Neural progenitor cell (in vitro differentiated cells): Measurements from ENCODE around the gene CALR. TPM values are rescaled to one million over a fixed set of nuclear protein-coding genes. Genes with fewer than 3 reads are reported as not detected.

Experiments used
- DNase-seq: peaks from one replicate; pipeline ENCODE4 v3.0.0-alpha.2; 2016; ENCODE audit warnings: low spot score
- H2AFZ ChIP-seq: fragments of 200-600 bp; sonication (generic); replicated peaks from 2 replicates; pipeline ENCODE4 v1.6.1; 2016; ENCODE audit warnings: antibody characterized with exemption
- H3F3A ChIP-seq: fragments of 200-600 bp; sonication (generic); 2 replicates; pipeline ENCODE4 v1.6.1; 2016; ENCODE audit warnings: antibody characterized with exemption, low read depth
- H3K27ac ChIP-seq: fragments of 200-600 bp; sonication (generic); 2 replicates; pipeline ENCODE4 v1.5.1; 2016; ENCODE audit warnings: mild to moderate bottlenecking
- H3K27me3 ChIP-seq: fragments of 200-600 bp; sonication (generic); 2 replicates; pipeline ENCODE4 v1.6.1; 2016; ENCODE audit warnings: mild to moderate bottlenecking, moderate library complexity
- H3K36me3 ChIP-seq: fragments of 200-600 bp; sonication (generic); 2 replicates; pipeline ENCODE4 v1.5.1; 2016
- H3K4me1 ChIP-seq: fragments of 200-600 bp; sonication (generic); 2 replicates; pipeline ENCODE4 v1.6.1; 2016; ENCODE audit warnings: mixed run types
- H3K4me2 ChIP-seq: fragments of 200-600 bp; sonication (generic); 2 replicates; pipeline ENCODE4 v1.6.1; 2016
- H3K4me3 ChIP-seq: fragments of 200-600 bp; sonication (generic); 2 replicates; pipeline ENCODE4 v1.5.1; 2016
- H3K79me2 ChIP-seq: fragments of 200-600 bp; sonication (generic); 2 replicates; pipeline ENCODE4 v1.6.1; 2016; ENCODE audit warnings: low read depth
- H3K9ac ChIP-seq: fragments of 200-600 bp; sonication (generic); 2 replicates; pipeline ENCODE4 v1.6.1; 2016
- H3K9me3 ChIP-seq: fragments of 200-600 bp; sonication (generic); 2 replicates; pipeline ENCODE4 v1.5.1; 2016; ENCODE audit warnings: low read depth
- H4K20me1 ChIP-seq: fragments of 200-600 bp; sonication (generic); 2 replicates; pipeline ENCODE4 v1.6.1; 2016; ENCODE audit warnings: low read depth
- H3K27ac Mint-ChIP-seq: 3 replicates; pipeline ENCODE4 v1.8.0; 2021; ENCODE audit warnings: mixed read lengths
- H3K27me3 Mint-ChIP-seq: 2 replicates; pipeline ENCODE4 v1.8.0; 2022; ENCODE audit warnings: low read depth, mild to moderate bottlenecking, inconsistent platforms, moderate library complexity, mixed read lengths; ENCODE audit not compliant: insufficient read depth
- H3K36me3 Mint-ChIP-seq: 3 replicates; pipeline ENCODE4 v1.8.0; 2021; ENCODE audit warnings: mixed read lengths
- H3K4me1 Mint-ChIP-seq: 3 replicates; pipeline ENCODE4 v1.8.0; 2021; ENCODE audit warnings: mixed read lengths
- H3K4me3 Mint-ChIP-seq: 3 replicates; pipeline ENCODE4 v1.8.0; 2021; ENCODE audit warnings: mild to moderate bottlenecking, moderate library complexity, mixed read lengths
- H3K9me3 Mint-ChIP-seq: 3 replicates; pipeline ENCODE4 v1.8.0; 2020; ENCODE audit warnings: mixed read lengths
- EZH2 ChIP-seq: fragments of 200-600 bp; sonication (generic); IDR thresholded peaks from 2 replicates; pipeline ENCODE4 v1.6.1; 2017; ENCODE audit warnings: antibody characterized with exemption, mild to moderate bottlenecking, moderate library complexity
- EZH2phosphoT487 ChIP-seq: fragments of 200-600 bp; sonication (generic); IDR thresholded peaks from 2 replicates; pipeline ENCODE4 v1.6.1; 2017; ENCODE audit warnings: antibody characterized with exemption
- total RNA-seq: library from RNA; depleted of rRNA; stranded (reverse); fragments of >200 nt; gene quantifications from 2 replicates; pipeline ENCODE4 v1.2.3, GENCODE V29; 2015; ENCODE audit warnings: low replicate concordance
- TF ChIP-seq, protein P1 (sequence below): fragments of 200-600 bp; sonication (generic); IDR thresholded peaks from 2 replicates; pipeline ENCODE4 v1.5.1; 2017; ENCODE audit warnings: antibody characterized with exemption, mild to moderate bottlenecking

CALR gene
- total RNA-seq, 1 donor from 2014 or later: 437 TPM

- Histone ChIP-seq H3K9ac (no peak overlapping the region), H3K27ac (no peak overlapping the region), H3K27me3 (no peaks in the 10 kb centered on the region), H3K4me3 (no peak overlapping the region), H3K9me3 (no peaks in the 10 kb centered on the region), H4K20me1 (peaks cover 4% of the 10 kb centered on the region), H3K4me1 (no peaks in the 10 kb centered on the region), H3F3A (peaks cover 32% of the 10 kb centered on the region), H3K79me2 (peaks cover 33% of the 10 kb centered on the region), H2AFZ (no peak overlapping the region), H3K4me2 (no peak overlapping the region), H3K36me3 (no peaks in the 10 kb centered on the region)
- TF ChIP-seq EZH2phosphoT487: no peak
- TF ChIP-seq EZH2: no peak
- Mint-ChIP-seq H3K4me1 (peaks cover 14% of the 10 kb centered on the region), H3K27ac (no peak overlapping the region), H3K27me3 (peaks cover 6% of the 10 kb centered on the region), H3K9me3 (no peaks in the 10 kb centered on the region), H3K36me3 (peaks cover 2% of the 10 kb centered on the region), H3K4me3 (no peak overlapping the region)
- no peak for DNase-seq
Measured at GRCh38 chr19:12959481-12959880, 21.1 kb downstream of the CALR start.

DNA sequence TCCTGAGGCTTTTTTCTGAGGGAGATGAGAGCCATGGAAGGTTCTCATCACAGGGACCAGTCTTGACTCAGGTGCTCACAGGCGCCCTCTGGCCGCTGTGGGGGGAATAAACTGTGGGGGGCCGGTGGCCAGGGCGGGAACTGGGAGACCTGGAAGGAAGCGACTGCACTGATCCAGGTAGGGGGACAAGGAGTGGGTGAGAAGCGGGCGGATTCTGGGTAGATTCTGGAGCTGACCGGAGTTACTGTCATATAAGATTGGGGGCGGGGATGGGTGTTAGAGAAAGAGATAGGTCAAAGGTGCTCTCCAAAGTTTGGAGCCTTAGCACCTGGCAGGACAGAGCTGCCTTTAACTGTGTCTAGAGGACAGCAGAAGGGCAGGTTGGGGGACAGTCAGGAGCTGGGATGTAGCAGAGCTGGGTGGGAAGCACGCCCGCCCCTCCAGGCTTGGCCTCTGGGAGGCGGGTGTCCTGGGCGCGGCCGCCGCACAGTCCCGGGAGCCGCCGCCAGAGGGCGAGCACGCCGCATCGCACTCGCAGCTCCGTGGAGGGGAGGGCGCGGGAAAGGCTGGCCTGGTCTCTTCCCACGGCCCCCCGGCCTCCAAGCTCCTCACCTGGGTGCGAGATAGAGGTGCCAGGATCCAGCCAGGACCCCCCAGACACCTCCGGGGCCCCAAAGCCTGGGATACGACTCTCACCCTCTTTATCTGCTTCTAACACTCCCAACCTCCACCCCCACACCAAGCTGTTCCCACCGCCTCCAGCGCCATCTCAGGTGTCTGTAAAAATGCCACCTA is 26.8 kb downstream of the CALR start:
- Histone ChIP-seq H3F3A (peaks cover 10% of the 10 kb centered on the region), H4K20me1 (no peaks in the 10 kb centered on the region), H3K36me3 (no peaks in the 10 kb centered on the region), H3K27ac (no peak overlapping the region), H3K4me2 (peak overlapping the region; percentile 79), H3K4me3 (peak overlapping the region; percentile 45), H3K4me1 (no peaks in the 10 kb centered on the region), H3K27me3 (no peaks in the 10 kb centered on the region), H3K9me3 (no peaks in the 10 kb centered on the region), H3K9ac (no peak overlapping the region), H2AFZ (peak overlapping the region; percentile 97), H3K79me2 (no peaks in the 10 kb centered on the region)
- TF ChIP-seq, protein P1, sequence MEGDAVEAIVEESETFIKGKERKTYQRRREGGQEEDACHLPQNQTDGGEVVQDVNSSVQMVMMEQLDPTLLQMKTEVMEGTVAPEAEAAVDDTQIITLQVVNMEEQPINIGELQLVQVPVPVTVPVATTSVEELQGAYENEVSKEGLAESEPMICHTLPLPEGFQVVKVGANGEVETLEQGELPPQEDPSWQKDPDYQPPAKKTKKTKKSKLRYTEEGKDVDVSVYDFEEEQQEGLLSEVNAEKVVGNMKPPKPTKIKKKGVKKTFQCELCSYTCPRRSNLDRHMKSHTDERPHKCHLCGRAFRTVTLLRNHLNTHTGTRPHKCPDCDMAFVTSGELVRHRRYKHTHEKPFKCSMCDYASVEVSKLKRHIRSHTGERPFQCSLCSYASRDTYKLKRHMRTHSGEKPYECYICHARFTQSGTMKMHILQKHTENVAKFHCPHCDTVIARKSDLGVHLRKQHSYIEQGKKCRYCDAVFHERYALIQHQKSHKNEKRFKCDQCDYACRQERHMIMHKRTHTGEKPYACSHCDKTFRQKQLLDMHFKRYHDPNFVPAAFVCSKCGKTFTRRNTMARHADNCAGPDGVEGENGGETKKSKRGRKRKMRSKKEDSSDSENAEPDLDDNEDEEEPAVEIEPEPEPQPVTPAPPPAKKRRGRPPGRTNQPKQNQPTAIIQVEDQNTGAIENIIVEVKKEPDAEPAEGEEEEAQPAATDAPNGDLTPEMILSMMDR: peak; percentile 68
- no peak for TF ChIP-seq EZH2phosphoT487
- DNase-seq: peak; percentile 86
- Mint-ChIP-seq H3K27me3 (peaks cover 3% of the 10 kb centered on the region), H3K4me3 (peak overlapping the region; percentile 84), H3K9me3 (no peaks in the 10 kb centered on the region), H3K36me3 (no peaks in the 10 kb centered on the region), H3K4me1 (peaks cover 12% of the 10 kb centered on the region), H3K27ac (peak overlapping the region; percentile 81)

GRCh38 chr19:12965812-12966135 is 27.4 kb downstream of the CALR start:
- H3F3A ChIP-seq: peaks cover 10% of the 10 kb centered on the region

More at GRCh38 chr19:12965812-12966135, 27.4 kb downstream of the CALR start:
- Mint-ChIP-seq H3K9me3 (no peaks in the 10 kb centered on the region), H3K36me3 (no peaks in the 10 kb centered on the region), H3K4me1 (peaks cover 15% of the 10 kb centered on the region), H3K4me3 (peak overlapping the region; percentile 79), H3K27ac (peak overlapping the region; percentile 81), H3K27me3 (peaks cover 5% of the 10 kb centered on the region)
- Histone ChIP-seq H3K27ac (no peak overlapping the region), H3K4me1 (no peaks in the 10 kb centered on the region), H3K4me2 (peak overlapping the region; percentile 79), H3K4me3 (peak overlapping the region; percentile 45), H2AFZ (peak overlapping the region; percentile 97), H3K79me2 (no peaks in the 10 kb centered on the region), H3K36me3 (no peaks in the 10 kb centered on the region), H3K9me3 (no peaks in the 10 kb centered on the region), H3K9ac (no peak overlapping the region), H3K27me3 (no peaks in the 10 kb centered on the region), H4K20me1 (no peaks in the 10 kb centered on the region)
- TF ChIP-seq, protein P1: no peak
- no peak for TF ChIP-seq EZH2phosphoT487
- TF ChIP-seq EZH2: no peak
- DNase-seq: no peak
